NCI-H345 treated with DMSO at 0.1 percent for 48 hours (cell line): ENCODE measurements around the gene LBHD1.
"Not testable (repeated sequence)": the region's sequence is repeated elsewhere in the genome, so short reads cannot be mapped to it uniquely, and the experiment has no call there.

Source experiments
- DNase-seq: peaks from one replicate; lab custom pipeline; 2025; ENCODE audit not compliant: unreplicated experiment; lab: John Stamatoyannopoulos, UW

The LBHD1 gene

DNA sequence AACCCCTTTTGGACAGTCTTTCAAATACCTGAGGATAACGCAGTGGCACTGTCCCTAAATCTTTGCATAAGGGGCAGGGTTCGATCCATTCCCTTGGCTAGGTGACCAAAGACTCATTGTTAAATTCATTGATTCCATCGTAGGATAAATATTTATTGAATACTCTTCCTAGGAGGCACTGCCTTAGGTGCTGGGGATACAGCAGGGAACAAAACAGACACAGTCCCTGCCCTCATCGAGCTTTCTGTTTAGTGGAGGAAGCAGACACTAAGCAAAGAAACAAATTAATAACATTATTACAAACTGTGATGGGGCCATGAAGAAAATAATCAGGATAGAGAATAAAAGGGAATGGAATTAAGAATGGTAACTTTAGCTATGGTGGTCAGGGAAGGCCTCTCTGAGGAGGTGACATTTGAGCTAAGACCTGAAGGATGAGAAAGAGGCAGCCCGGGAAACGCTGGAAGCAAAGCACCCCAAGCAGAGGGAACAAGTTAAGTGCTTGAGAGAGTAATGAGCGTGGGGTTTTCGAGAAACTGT is 51.0 kb downstream of the LBHD1 start:
- no peak for DNase-seq

DNA sequence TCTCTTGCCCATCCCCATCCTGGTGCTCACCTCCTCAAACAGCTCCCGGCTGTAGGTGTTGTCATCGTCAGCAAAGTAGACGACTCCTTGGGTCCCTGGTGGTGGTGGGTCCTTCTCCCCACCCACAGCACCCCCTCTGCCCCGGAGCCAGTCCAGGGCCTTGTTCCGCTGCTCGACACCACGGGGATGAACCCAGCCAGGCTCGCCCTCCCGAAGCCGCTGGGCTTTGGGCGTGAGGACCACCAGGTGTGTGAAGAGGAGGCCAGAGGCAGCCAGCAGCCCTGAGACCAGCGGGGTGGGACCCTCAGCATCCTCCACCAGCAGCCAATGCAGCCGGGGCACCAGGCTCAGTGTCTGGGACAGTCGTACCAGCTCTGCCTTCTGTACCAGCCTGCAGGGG is 55.1 kb downstream of the LBHD1 start:
- DNase-seq: not testable (repeated sequence)

DNA sequence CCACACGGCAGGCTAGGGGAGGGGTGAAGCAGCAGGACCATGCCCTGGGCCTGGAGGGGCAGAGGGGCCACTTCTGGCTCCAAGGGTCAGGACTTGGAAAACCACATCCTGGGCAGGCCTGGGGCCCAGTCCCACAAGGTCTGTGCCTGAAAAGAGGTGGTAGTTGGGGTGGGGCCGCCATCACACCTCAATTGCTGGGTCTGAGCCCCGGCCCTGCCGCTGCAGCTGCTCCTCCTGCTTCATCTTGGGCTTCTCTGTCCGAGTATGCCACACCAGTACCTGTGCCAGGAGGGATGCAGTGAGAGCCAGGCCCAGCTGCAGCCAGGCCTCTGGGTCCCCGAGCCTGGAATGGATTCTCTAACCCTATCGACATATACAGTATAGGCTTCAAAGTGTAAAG is 56.5 kb downstream of the LBHD1 start:
- DNase-seq: no peak

DNA sequence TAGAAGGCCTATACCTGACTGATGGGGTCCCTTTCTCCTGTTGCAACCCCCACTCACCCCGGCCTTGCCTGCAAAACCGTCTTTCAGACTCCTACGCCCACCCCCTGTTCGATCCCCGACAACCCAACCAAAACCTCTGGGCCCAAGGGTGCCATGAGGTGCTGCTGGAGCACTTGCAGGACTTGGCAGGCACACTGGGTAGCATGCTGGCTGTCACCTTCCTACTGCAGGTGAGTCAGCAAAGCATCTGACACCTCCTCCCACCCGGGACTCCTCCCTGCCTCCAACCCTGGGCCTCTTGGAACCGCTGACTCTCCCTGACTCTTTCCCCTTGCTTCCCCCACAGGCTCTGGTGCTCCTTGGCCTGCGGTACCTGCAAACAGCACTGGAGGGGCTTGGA is 57.8 kb downstream of the LBHD1 start:
- no peak for DNase-seq

DNA sequence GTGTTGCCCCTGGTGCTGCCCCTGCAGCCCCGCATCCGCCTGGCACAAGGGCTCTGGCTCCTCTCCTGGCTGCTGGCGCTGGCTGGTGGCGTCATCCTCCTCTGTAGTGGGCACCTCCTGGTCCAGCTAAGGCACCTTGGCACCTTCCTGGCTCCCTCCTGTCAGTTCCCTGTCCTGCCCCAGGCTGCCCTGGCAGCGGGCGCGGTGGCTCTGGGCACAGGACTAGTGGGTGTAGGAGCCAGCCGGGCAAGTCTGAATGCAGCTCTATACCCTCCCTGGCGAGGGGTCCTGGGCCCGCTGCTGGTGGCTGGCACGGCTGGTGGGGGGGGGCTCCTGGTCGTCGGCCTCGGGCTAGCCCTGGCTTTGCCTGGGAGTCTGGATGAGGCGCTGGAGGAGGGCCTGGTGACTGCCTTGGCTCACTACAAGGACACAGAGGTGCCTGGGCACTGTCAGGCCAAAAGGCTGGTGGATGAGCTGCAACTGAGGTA is 58.7 kb downstream of the LBHD1 start:
- no peak for DNase-seq
